ENCODE measurements around the gene TAS2R43. TPM values are rescaled to one million over a fixed set of nuclear protein-coding genes. Genes with fewer than 3 reads are reported as not detected.

The TAS2R43 gene, protein sequence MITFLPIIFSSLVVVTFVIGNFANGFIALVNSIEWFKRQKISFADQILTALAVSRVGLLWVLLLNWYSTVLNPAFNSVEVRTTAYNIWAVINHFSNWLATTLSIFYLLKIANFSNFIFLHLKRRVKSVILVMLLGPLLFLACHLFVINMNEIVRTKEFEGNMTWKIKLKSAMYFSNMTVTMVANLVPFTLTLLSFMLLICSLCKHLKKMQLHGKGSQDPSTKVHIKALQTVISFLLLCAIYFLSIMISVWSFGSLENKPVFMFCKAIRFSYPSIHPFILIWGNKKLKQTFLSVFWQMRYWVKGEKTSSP
- total RNA-seq: not detected
- long read RNA-seq: 0 reads

DNA sequence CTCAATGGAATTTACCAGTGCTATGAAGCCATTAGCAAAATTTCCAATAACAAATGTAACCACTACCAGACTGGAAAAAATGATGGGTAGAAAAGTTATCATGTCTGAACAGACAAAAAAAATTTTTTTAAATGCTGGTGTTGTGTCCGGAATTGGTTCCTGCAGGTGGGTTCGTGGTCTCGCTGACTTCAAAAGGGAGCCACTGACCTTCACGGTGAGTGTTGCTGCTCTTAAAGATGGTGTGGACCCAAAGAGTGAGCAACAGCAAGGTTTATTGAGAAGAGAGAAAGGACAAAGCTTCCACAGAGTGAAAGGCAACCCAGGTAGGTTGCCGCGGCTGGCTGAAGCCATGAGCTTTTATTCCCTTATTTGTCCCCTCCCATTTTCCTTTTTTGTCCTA lies at the start of gene TAS2R43:
TSS of gene TAS2R43 (minus strand) at position 186 of the 400 bp plus-strand sequence. CDS start at position 102, 84 bp downstream.
- H3K27me3 ChIP-seq (ENCODE audit: low read depth): no peaks in the 10 kb centered on the region
- no peaks in the 10 kb centered on the region for H3K9me3 ChIP-seq
- ATAC-seq (no peak), DNase-seq (no peak)
- intact Hi-C loops (cut with DNase I): no loop called here
- H3K4me1 ChIP-seq: no peaks in the 10 kb centered on the region
- H3K27ac ChIP-seq: no peak within 1 kb of the TSS
- TF ChIP-seq CTCF (IDR thresholded peaks at IDR 0.05): no peak
- H3K36me3 ChIP-seq: no peaks in the 10 kb centered on the region
- no peak within 1 kb of the TSS for H3K4me3 ChIP-seq

- Histone ChIP-seq H3K27ac (no peak overlapping the region), H3K4me1 (no peaks in the 10 kb centered on the region), H3K9me3 (no peaks in the 10 kb centered on the region), H3K27me3 (ENCODE audit: low read depth) (no peaks in the 10 kb centered on the region), H3K36me3 (no peaks in the 10 kb centered on the region), H3K4me3 (no peak overlapping the region)
- intact Hi-C loops (cut with DNase I): no loop called here
- ATAC-seq (no peak), DNase-seq (no peak)
- TF ChIP-seq CTCF (IDR thresholded peaks at IDR 0.05): no peak
These were observed 44.0 kb upstream of the TAS2R43 start for GRCh38 chr12:11136075-11136474.

DNA sequence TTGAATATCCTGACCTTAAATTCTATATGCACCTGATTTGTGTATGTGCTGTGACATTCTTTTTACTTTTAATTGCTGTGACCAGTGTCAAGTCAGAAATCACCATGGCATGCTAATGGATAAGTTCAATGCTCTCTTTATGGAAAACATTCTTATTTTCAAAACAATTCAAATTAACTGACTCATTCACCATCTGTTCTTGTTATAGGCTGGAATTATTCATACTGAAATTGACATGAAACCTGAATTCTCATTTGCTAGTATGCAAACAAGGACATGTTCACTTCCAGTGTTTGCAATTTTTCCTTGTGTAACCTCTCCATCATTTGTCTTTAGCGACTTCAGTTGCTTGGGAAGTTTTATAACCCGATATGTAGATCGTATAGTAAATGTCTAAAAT lies 42.2 kb upstream of the TAS2R43 start, which contains the start of gene TAS2R30:
TSS of gene TAS2R30 (minus strand) at position 340 of the 400 bp plus-strand sequence. CDS start 400 bp downstream, outside the sequence.
- no peak within 1 kb of the TSS for H3K27ac ChIP-seq
- H3K9me3 ChIP-seq: no peaks in the 10 kb centered on the region
- no peak for TF ChIP-seq CTCF (IDR thresholded peaks at IDR 0.05)
- ATAC-seq (no peak), DNase-seq (no peak)
- no peaks in the 10 kb centered on the region for H3K36me3 ChIP-seq
- intact Hi-C loops (cut with DNase I): no loop called here
- no peaks in the 10 kb centered on the region for H3K4me1 ChIP-seq
- no peaks in the 10 kb centered on the region for H3K27me3 ChIP-seq (ENCODE audit: low read depth)
- no peak within 1 kb of the TSS for H3K4me3 ChIP-seq

DNA sequence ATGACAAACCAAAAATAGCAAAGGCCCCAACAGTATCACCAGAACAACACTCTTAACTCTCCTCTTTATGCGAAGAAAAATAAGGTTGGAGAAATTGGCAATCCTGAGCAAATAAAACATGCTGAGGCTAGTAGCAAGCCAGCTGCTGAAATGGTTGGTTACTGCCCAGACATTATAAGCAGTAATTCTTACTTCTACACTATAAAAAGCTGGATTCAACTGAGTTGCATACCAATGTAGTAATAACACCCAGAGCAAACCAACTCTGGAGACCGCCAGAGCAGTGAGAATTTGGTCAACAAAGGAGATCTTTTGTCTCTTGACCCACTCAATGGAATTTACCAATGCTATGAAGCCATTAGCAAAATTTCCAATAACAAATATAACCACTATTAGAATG lies 41.7 kb upstream of the TAS2R43 start:
- intact Hi-C loops (cut with DNase I): no loop called here
- no peak for TF ChIP-seq CTCF (IDR thresholded peaks at IDR 0.05)
- DNase-seq: no peak

GRCh38 chr12:11133162-11133561 lies 41.0 kb upstream of the TAS2R43 start:
- Histone ChIP-seq H3K4me1 (no peaks in the 10 kb centered on the region), H3K36me3 (no peaks in the 10 kb centered on the region), H3K27me3 (ENCODE audit: low read depth) (no peaks in the 10 kb centered on the region), H3K9me3 (no peaks in the 10 kb centered on the region), H3K27ac (no peak overlapping the region), H3K4me3 (no peak overlapping the region)
- no peak for TF ChIP-seq CTCF (IDR thresholded peaks at IDR 0.05)
- intact Hi-C loops (cut with DNase I): no loop called here
- no peak for ATAC-seq
- DNase-seq: no peak

More for the DNA sequence above, 41.7 kb upstream of the TAS2R43 start:
- Histone ChIP-seq H3K4me3 (no peak overlapping the region), H3K27me3 (ENCODE audit: low read depth) (no peaks in the 10 kb centered on the region), H3K27ac (no peak overlapping the region), H3K36me3 (no peaks in the 10 kb centered on the region), H3K4me1 (no peaks in the 10 kb centered on the region), H3K9me3 (no peaks in the 10 kb centered on the region)
- no peak for ATAC-seq
